SH-SY5Y (cell line): ENCODE measurements around the gene AP3S1.

Experiments
- GATA2 ChIP-seq: IDR thresholded peaks from 2 replicates; pipeline ENCODE4 v1.6.1; 2011; ENCODE audit warnings: mild to moderate bottlenecking, low read depth, low read length
- GATA3 ChIP-seq: IDR thresholded peaks from 2 replicates; pipeline ENCODE4 v1.6.1; 2011; ENCODE audit warnings: low read depth, mild to moderate bottlenecking, low read length, moderate library complexity

- TF ChIP-seq GATA2, result no peak
- TF ChIP-seq GATA3, result no peak
Measured at GRCh38 chr5:115849258-115849798, 7.6 kb downstream of the AP3S1 start.
